ENCODE measurements around the gene STUB1.

The STUB1 gene

GRCh38 chr16:679814-680624 lies at the start of gene STUB1:
STUB1 (plus strand) TSS chr16:680410; CDS start chr16:680526, 116 bp downstream.
- peak; percentile 56 for DNase-seq

- no peak for DNase-seq
Measured at GRCh38 chr16:630815-631405, 49.3 kb upstream of the STUB1 start, which contains the start of gene WFIKKN1. WFIKKN1 (plus strand) TSS chr16:630985; CDS start chr16:631254, 269 bp downstream.

GRCh38 chr16:631808-632358 lies 48.3 kb upstream of the STUB1 start:
- DNase-seq, result no peak

GRCh38 chr16:632486-633335 lies 47.5 kb upstream of the STUB1 start:
- DNase-seq, result no peak

- no peak for DNase-seq
Measured at GRCh38 chr16:633336-634050, 46.7 kb upstream of the STUB1 start.

- no peak for DNase-seq
Measured at GRCh38 chr16:634051-634670, 46.0 kb upstream of the STUB1 start.

- DNase-seq, result no peak
Measured at GRCh38 chr16:634996-635395, 45.2 kb upstream of the STUB1 start.

GRCh38 chr16:635573-636205 lies 44.5 kb upstream of the STUB1 start:
- DNase-seq, result no peak

GRCh38 chr16:636206-637080 lies 43.8 kb upstream of the STUB1 start, which contains the start of gene METTL26:
METTL26 (minus strand) TSS chr16:636305; CDS start chr16:636290, 15 bp downstream.
- peak; percentile 92 for DNase-seq

- no peak for DNase-seq
Measured at GRCh38 chr16:637081-638018, 42.9 kb upstream of the STUB1 start.

GRCh38 chr16:638034-638543 lies 42.1 kb upstream of the STUB1 start:
- DNase-seq, result no peak

- no peak for DNase-seq
Measured at GRCh38 chr16:638836-639235, 41.4 kb upstream of the STUB1 start.

- DNase-seq, result no peak
Measured at GRCh38 chr16:640614-641013, 39.6 kb upstream of the STUB1 start.

- peak; percentile 50 for DNase-seq
Measured at GRCh38 chr16:641326-642188, 38.7 kb upstream of the STUB1 start, which contains the start of gene MCRIP2. MCRIP2 (plus strand) TSS chr16:641828; CDS start chr16:641992, 164 bp downstream.

- DNase-seq, result no peak
Measured at GRCh38 chr16:642189-643049, 37.8 kb upstream of the STUB1 start.

GRCh38 chr16:643050-643368 lies 37.2 kb upstream of the STUB1 start:
- DNase-seq, result no peak

GRCh38 chr16:644556-644955 lies 35.7 kb upstream of the STUB1 start:
- DNase-seq, result no peak

All from DMS153 (cell line).